ENCODE data around the gene IDH2. TPM values are rescaled to one million over a fixed set of nuclear protein-coding genes. Genes with fewer than 3 reads are reported as not detected.
"Not testable (repeated sequence)": the region's sequence is repeated elsewhere in the genome, so short reads cannot be mapped to it uniquely, and the experiment has no call there.

IDH2 gene
- total RNA-seq = 100 to 1,000 TPM in 1 of 4 donors, 10 to 100 TPM in 3; 19.1 to 101 (median 85.1) TPM

DNA sequence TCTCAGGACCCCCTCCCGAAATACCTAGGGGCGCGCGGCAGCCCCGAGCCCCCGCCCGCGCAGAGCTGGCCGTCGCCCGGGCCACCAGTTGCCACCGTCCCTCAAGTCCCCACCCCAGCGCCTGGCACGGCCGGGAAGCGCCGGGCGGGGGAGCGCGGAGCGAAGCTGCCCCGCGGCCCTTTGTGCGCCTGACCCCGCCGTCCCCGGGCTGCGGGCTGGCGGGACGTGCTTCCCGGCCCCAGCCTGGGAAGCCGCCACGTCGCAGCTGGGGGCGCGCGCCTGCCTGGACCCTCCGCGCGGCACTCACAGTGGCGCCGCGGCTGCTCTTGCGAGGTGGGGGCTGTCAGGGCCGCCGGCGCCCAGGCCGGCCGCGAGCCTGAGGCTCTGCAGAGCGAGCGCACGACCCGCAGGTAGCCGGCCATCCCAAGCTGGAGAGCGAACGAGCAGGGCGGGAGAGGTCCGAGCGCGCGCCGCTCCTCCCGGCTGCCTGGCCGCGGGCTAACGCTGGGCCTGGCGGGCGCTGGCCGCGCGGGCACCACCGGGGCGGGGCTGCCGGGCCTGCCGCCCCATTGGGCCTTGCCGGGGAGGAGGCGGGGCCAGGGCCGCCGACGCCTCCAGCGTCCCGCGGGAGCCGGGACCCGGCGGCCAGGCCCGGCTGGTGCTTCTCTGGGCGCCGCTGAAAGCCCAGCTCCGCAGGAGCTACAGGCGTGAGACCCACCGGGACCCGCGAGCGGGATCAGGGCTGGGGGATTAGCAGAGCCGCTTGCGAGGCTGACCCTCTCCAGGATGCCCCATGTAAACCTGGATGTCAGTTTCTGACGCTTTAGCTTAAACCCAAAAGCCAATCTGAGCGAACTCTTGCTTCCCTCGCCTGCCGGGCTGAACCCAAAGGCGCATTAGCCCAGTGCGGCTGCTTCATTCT lies at the start of gene IDH2:
Gene IDH2 (minus strand): TSS at position 500 of the 922 bp plus-strand sequence. CDS start 78 bp downstream, at position 422.
- TF ChIP-seq POLR2AphosphoS5 (IDR thresholded peaks at IDR 0.05) (peak; percentile 76 to 94 (median 91)), EP300 (IDR thresholded peaks at IDR 0.05; ENCODE audit: low read depth) (no peak), POLR2A (IDR thresholded peaks at IDR 0.05) (peak; percentile 79), CTCF (IDR thresholded peaks at IDR 0.05) (peak in 2 of 5 experiments; percentile 24 to 31)
- in situ Hi-C loops (cut with MboI; ENCODE audit: low pct_ligation_motif_present in 1 of 4, low pct_unique_long_range_greater_than_20kb in 1 of 4, low sequenced_read_pairs in 3 of 4) (no loop called here), intact Hi-C loops (cut with DNase I; ENCODE audit: low total_unique reads) (loop anchor here (2.0 kb wide), 1 partner anchor 131 kb away; the partner anchor contains the start of gene CIB1)
- H3K27me3 ChIP-seq = no peaks in the 10 kb centered on the region
- DNase-seq = peak; percentile 87
- H3K36me3 ChIP-seq = no peaks in the 10 kb centered on the region
- peaks cover 10 to 67% (median 60%) of the 10 kb centered on the region in 4 donors for H3K4me1 ChIP-seq
- H3K4me3 ChIP-seq = peak within 1 kb of the TSS; percentile 67 to 93 (median 92)
- no peaks in the 10 kb centered on the region for H3K9me3 ChIP-seq
- 0% methylated on average over 36 of the region's 104 CpGs; no CpG with 5 or more reads in 1 of the 2 donors for WGBS, 2 donors (ENCODE audit: low coverage in 1 of 2)
- peak within 1 kb of the TSS; percentile 94 to 99 (median 97) for H3K27ac ChIP-seq

- peaks cover 0 to 31% (median 16%) of the 10 kb centered on the region in 4 donors for H3K4me1 ChIP-seq
- H3K27me3 ChIP-seq; DNase-seq; H3K4me3 ChIP-seq; intact Hi-C loops (cut with DNase I; ENCODE audit: low total_unique reads); H3K9me3 ChIP-seq; H3K36me3 ChIP-seq; H3K27ac ChIP-seq: not testable (repeated sequence)
- in situ Hi-C loops (cut with MboI; ENCODE audit: low pct_ligation_motif_present in 1 of 4, low pct_unique_long_range_greater_than_20kb in 1 of 4, low sequenced_read_pairs in 3 of 4) = loop anchor here in 1 of 4 donors (5.0 kb wide), 1 partner anchor 72 kb away; no protein-coding TSS in a partner anchor
- 95% methylated on average over 8 to 10 of the region's 10 CpGs for WGBS, 2 donors (ENCODE audit: low coverage in 1 of 2)
Observed at GRCh38 chr15:90150551-90150950, 48.3 kb upstream of the IDH2 start.

- intact Hi-C loops (cut with DNase I; ENCODE audit: low total_unique reads) = no loop called here
- peak overlapping the region; percentile 42 to 70 (median 54) for H3K27ac ChIP-seq
- in situ Hi-C loops (cut with MboI; ENCODE audit: low pct_ligation_motif_present in 1 of 4, low pct_unique_long_range_greater_than_20kb in 1 of 4, low sequenced_read_pairs in 3 of 4) = loop anchor here in 1 of 4 donors (5.0 kb wide), 1 partner anchor 73 kb away; no protein-coding TSS in a partner anchor
- no peak for DNase-seq
- H3K4me1 ChIP-seq = peaks cover 0 to 23% (median 14%) of the 10 kb centered on the region in 4 donors
- no peaks in the 10 kb centered on the region for H3K9me3 ChIP-seq
- no peak overlapping the region for H3K4me3 ChIP-seq
- no peaks in the 10 kb centered on the region for H3K27me3 ChIP-seq
- no peaks in the 10 kb centered on the region for H3K36me3 ChIP-seq
- TF ChIP-seq POLR2AphosphoS5 (IDR thresholded peaks at IDR 0.05) (no peak), POLR2A (IDR thresholded peaks at IDR 0.05) (no peak), EP300 (IDR thresholded peaks at IDR 0.05; ENCODE audit: low read depth) (no peak), CTCF (IDR thresholded peaks at IDR 0.05) (no peak)
- WGBS, 2 donors (ENCODE audit: low coverage in 1 of 2) = 20 to 83% methylated on average over 1 to 14 of the region's 14 CpGs
Observed at GRCh38 chr15:90149609-90150340, 47.5 kb upstream of the IDH2 start.

DNA sequence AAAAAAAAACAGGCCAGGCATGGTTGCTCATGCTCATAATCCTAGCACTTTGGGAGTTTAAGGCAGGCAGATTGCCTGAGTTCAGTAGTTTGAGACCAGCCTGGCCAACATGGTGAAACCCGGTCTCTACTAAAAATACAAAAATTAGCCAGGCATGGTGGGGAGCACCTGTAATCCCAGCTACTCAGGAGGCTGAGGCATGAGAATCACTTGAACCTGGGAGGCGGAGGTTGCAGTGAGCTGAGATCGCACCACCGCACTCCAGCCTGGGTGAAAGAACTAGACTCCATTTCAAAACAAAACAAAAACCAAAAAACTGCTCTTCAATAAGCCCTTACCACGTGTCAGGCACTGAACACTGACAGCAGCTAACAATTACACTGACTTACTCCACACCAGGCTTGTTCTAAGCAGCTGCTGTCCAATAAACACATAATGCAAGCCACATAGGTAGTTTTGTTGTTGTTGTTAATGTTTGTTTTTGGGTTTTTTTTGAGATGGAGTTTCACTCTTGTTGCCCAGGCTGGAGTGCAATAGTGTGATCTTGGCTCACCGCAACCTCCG lies 44.0 kb upstream of the IDH2 start:
- H3K36me3 ChIP-seq; H3K27ac ChIP-seq; H3K27me3 ChIP-seq; H3K4me3 ChIP-seq; in situ Hi-C loops (cut with MboI; ENCODE audit: low pct_ligation_motif_present in 1 of 4, low pct_unique_long_range_greater_than_20kb in 1 of 4, low sequenced_read_pairs in 3 of 4); H3K9me3 ChIP-seq; DNase-seq; intact Hi-C loops (cut with DNase I; ENCODE audit: low total_unique reads): not testable (repeated sequence)
- 63 to 84% methylated on average over 4 to 7 of the region's 7 CpGs for WGBS, 2 donors (ENCODE audit: low coverage in 1 of 2)
- peaks cover 0 to 27% (median 21%) of the 10 kb centered on the region in 4 donors for H3K4me1 ChIP-seq

All from transverse colon (tissue), 4 donors.